H1 (cell line): ENCODE results near the gene ZFYVE19. TPM values are rescaled to one million over a fixed set of nuclear protein-coding genes. Genes with fewer than 3 reads are reported as not detected.

Experiments used
- CTCF ChIA-PET: fragments of 300-600 bp; sonication (Branson Sonifier 250); formaldehyde crosslinking; loops from one replicate; lab custom pipeline; 2021; ENCODE audit not compliant: partially characterized antibody; lab: Charles Lee
- POLR2A ChIA-PET: fragments of 300-600 bp; sonication (Branson Sonifier 250); formaldehyde crosslinking; loops from one replicate; lab custom pipeline; 2021; ENCODE audit warnings: inconsistent platforms; ENCODE audit not compliant: partially characterized antibody; lab: Charles Lee
- DNase-seq, 2 experiments: peaks; one replicate each; pipeline versions ENCODE4 v3.0.0 to v3.0.0-alpha.2; 2010 to 2022; ENCODE audit warnings: low spot score in 2 of 2, low read depth in 1 of 2, mixed read lengths in 1 of 2
- FAIRE-seq: peaks from 2 replicates; lab custom pipeline; 2011; peaks lifted over from hg19 to GRCh38; lab: Jason Lieb, UNC
- H2AFZ ChIP-seq: 2 replicates; pipeline ENCODE4 v1.8.1; 2012; ENCODE audit warnings: low read length, inconsistent platforms
- H2AK5ac ChIP-seq: 2 replicates; pipeline ENCODE4 v1.6.1; 2013; ENCODE audit warnings: low read depth, low read length
- H2BK120ac ChIP-seq: replicated peaks from 2 replicates; pipeline ENCODE3; 2013; ENCODE audit warnings: low read depth, low read length, inconsistent platforms
- H2BK12ac ChIP-seq: 2 replicates; pipeline ENCODE4 v1.6.1; 2013; ENCODE audit warnings: low read depth, low read length
- H2BK15ac ChIP-seq: 2 replicates; pipeline ENCODE4 v1.6.1; 2013; ENCODE audit warnings: low read length
- H2BK20ac ChIP-seq: 2 replicates; pipeline ENCODE4 v1.6.1; 2013; ENCODE audit warnings: low read length
- H2BK5ac ChIP-seq: 2 replicates; pipeline ENCODE4 v1.6.1; 2013; ENCODE audit warnings: low read depth, low read length
- H3K14ac ChIP-seq: 2 replicates; pipeline ENCODE4 v1.6.1; 2013; ENCODE audit warnings: inconsistent platforms; ENCODE audit not compliant: insufficient read length
- H3K18ac ChIP-seq: 2 replicates; pipeline ENCODE4 v1.6.1; 2013; ENCODE audit warnings: low read length; ENCODE audit errors: extremely low read depth
- H3K23ac ChIP-seq: 2 replicates; pipeline ENCODE4 v1.6.1; 2013; ENCODE audit warnings: inconsistent platforms; ENCODE audit not compliant: insufficient read length
- H3K23me2 ChIP-seq: 2 replicates; pipeline ENCODE4 v1.6.1; 2013; ENCODE audit warnings: low read depth, low read length
- H3K27ac ChIP-seq: 2 replicates; pipeline ENCODE4 v1.6.1; 2011; ENCODE audit warnings: low read depth, low read length, inconsistent platforms
- H3K27me3 ChIP-seq, 4 experiments: replicated peaks in 1 of 4; 1 replicate in 1 of 4; 2 replicates in 3 of 4; pipeline versions ENCODE4 v1.6.1 to v1.8.1; 2011 to 2013; ENCODE audit warnings: low read length in 3 of 4, mild to moderate bottlenecking in 3 of 4, inconsistent platforms in 2 of 4, mixed read lengths in 2 of 4, moderate library complexity in 1 of 4; ENCODE audit not compliant: control insufficient read depth in 3 of 4, insufficient read depth in 3 of 4; ENCODE audit errors: extremely low read depth in 1 of 4
- H3K36me3 ChIP-seq, 4 experiments: 2 replicates each; pipeline versions ENCODE4 v1.6.1 to v1.8.1; 2011 to 2013; ENCODE audit warnings: mild to moderate bottlenecking in 4 of 4, low read length in 3 of 4, moderate library complexity in 2 of 4, control low read depth in 1 of 4, inconsistent platforms in 1 of 4; ENCODE audit not compliant: insufficient read depth in 4 of 4, control insufficient read depth in 2 of 4
- H3K4ac ChIP-seq: replicated peaks from 2 replicates; pipeline ENCODE3; 2013; ENCODE audit warnings: low read length, low read depth, mixed read lengths, inconsistent platforms; ENCODE audit not compliant: insufficient read length
- H3K4me1 ChIP-seq, 4 experiments: replicated peaks in 1 of 4; 1 replicate in 1 of 4; 2 replicates in 3 of 4; pipeline versions ENCODE4 v1.6.1 to v1.8.1; 2011 to 2013; ENCODE audit warnings: low read length in 3 of 4, inconsistent platforms in 2 of 4, mixed read lengths in 1 of 4; ENCODE audit not compliant: insufficient read depth in 4 of 4, control insufficient read depth in 3 of 4
- H3K4me2 ChIP-seq, 2 experiments: 2 replicates each; pipeline versions ENCODE4 v1.6.1 to v1.8.1; 2011 to 2013; ENCODE audit warnings: low read depth in 2 of 2, low read length in 2 of 2, control low read depth in 1 of 2, inconsistent platforms in 1 of 2, mild to moderate bottlenecking in 1 of 2; ENCODE audit not compliant: insufficient read depth in 1 of 2
- H3K4me3 ChIP-seq, 4 experiments: fragments of 200-600, 300-600 bp in 1 of 4; sonication (generic), shearing (Covaris generic), sonication (Bioruptor Twin) in 1 of 4; 2 replicates each; pipeline versions ENCODE4 v1.5.1 to v1.8.1; 2011 to 2016; ENCODE audit warnings: low read length in 4 of 4, low read depth in 3 of 4, control low read depth in 2 of 4, inconsistent platforms in 2 of 4, mild to moderate bottlenecking in 2 of 4, mixed read lengths in 1 of 4, moderate library complexity in 1 of 4; ENCODE audit not compliant: insufficient read depth in 2 of 4; ENCODE audit errors: extremely low read depth in 1 of 4
- H3K56ac ChIP-seq: replicated peaks from 2 replicates; pipeline ENCODE3; 2013; ENCODE audit warnings: low read depth, mild to moderate bottlenecking, mixed read lengths, low read length, inconsistent platforms; ENCODE audit not compliant: insufficient read length
- H3K79me1 ChIP-seq: 2 replicates; pipeline ENCODE4 v1.6.1; 2013; ENCODE audit warnings: low read depth, low read length, control low read depth
- H3K79me2 ChIP-seq, 2 experiments: 2 replicates each; pipeline versions ENCODE4 v1.6.1 to v1.8.1; 2012 to 2013; ENCODE audit warnings: low read length in 2 of 2, mild to moderate bottlenecking in 2 of 2, inconsistent platforms in 1 of 2; ENCODE audit not compliant: insufficient read depth in 2 of 2, control insufficient read depth in 1 of 2
- H3K9ac ChIP-seq, 4 experiments: replicated peaks in 1 of 4; 1 replicate in 1 of 4; 2 replicates in 3 of 4; pipeline versions ENCODE4 v1.6.1 to v1.8.1; 2011 to 2013; ENCODE audit warnings: low read depth in 3 of 4, low read length in 3 of 4, control low read depth in 2 of 4, mild to moderate bottlenecking in 2 of 4, moderate library complexity in 2 of 4, inconsistent platforms in 1 of 4; ENCODE audit errors: extremely low read depth in 1 of 4
- H3K9me3 ChIP-seq, 2 experiments: 2 replicates each; pipeline versions ENCODE4 v1.6.1 to v1.8.1; 2012 to 2013; ENCODE audit warnings: mild to moderate bottlenecking in 2 of 2, moderate library complexity in 2 of 2, control low read depth in 1 of 2, inconsistent platforms in 1 of 2, low read depth in 1 of 2, low read length in 1 of 2, mixed read lengths in 1 of 2; ENCODE audit not compliant: insufficient read depth in 2 of 2
- H4K20me1 ChIP-seq, 2 experiments: replicated peaks in 1 of 2; 2 replicates each; pipeline versions ENCODE3 to v1.8.1; 2011 to 2013; ENCODE audit warnings: inconsistent platforms in 2 of 2, low read length in 2 of 2, mild to moderate bottlenecking in 1 of 2; ENCODE audit not compliant: insufficient read depth in 2 of 2, control insufficient read depth in 1 of 2
- H4K5ac ChIP-seq: 2 replicates; pipeline ENCODE4 v1.6.1; 2013; ENCODE audit warnings: low read length, low read depth, mixed read lengths, inconsistent platforms; ENCODE audit not compliant: insufficient read length
- H4K8ac ChIP-seq: 2 replicates; pipeline ENCODE4 v1.8.0; 2013; ENCODE audit warnings: mild to moderate bottlenecking, moderate library complexity, low read length, inconsistent platforms; ENCODE audit not compliant: insufficient read depth; ENCODE audit errors: extremely low read depth
- H4K91ac ChIP-seq: replicated peaks from 2 replicates; pipeline ENCODE3; 2013; ENCODE audit warnings: low read length, mixed read lengths, inconsistent platforms; ENCODE audit not compliant: insufficient read length
- POLR2A ChIP-seq, 2 experiments: IDR thresholded peaks; 1 replicate in 1 of 2; 2 replicates in 1 of 2; pipeline ENCODE4 v1.6.1; 2011; ENCODE audit warnings: low read depth in 2 of 2, low read length in 2 of 2, mild to moderate bottlenecking in 2 of 2; ENCODE audit errors: control extremely low read depth in 1 of 2
- WGBS, 2 experiments: shearing (Covaris generic) in 1 of 2; methylation state at CpG; one replicate each; pipeline versions ENCODE4 v1.1.6 to v1.1.7; 2013 to 2015; ENCODE audit warnings: low lambda C conversion rate in 2 of 2, mixed read lengths in 2 of 2, inconsistent platforms in 1 of 2, low coverage in 1 of 2, missing lambda C conversion rate in 1 of 2; ENCODE audit not compliant: insufficient replicate concordance in 2 of 2, insufficient coverage in 1 of 2, insufficient read length in 1 of 2; ENCODE audit errors: extremely low coverage in 1 of 2, missing lambda C conversion rate in 1 of 2; 5-methylcytosine and 5-hydroxymethylcytosine counted together
- polyA plus RNA-seq, 7 experiments: library from polyadenylated mRNA; depleted of rRNA in 3 of 7; stranded (reverse) in 5 of 7; unstranded in 2 of 7; fragments of >200 nt in 5 of 7; fragments of 200-250 nt in 2 of 7; gene quantifications; 1 replicate in 5 of 7; 2 replicates in 1 of 7; 4 replicates in 1 of 7; pipeline versions ENCODE4 v1.2.1 to v1.2.3, GENCODE V29; 2011 to 2013; ENCODE audit warnings: missing spikeins in 2 of 7, mixed read lengths in 2 of 7
- total RNA-seq: library from RNA; stranded (reverse); fragmentation: NEBNext Ultra II Directional; extraction: Animal tissue kit (Norgen Biotek cat#: 25700); gene quantifications from 2 replicates; pipeline ENCODE4 v1.2.1, GENCODE V29; 2021

The ZFYVE19 gene
- total and polyA plus RNA-seq, 2 of the 8 experiments (the other 6 are each of a cell fraction or from before 2014, with no cell fraction given) = 11.2 to 21.8 TPM

- POLR2A ChIA-PET = interaction anchor here (0.6 to 1.2 kb wide), 4 partner anchors 13 to 69 kb away, joined by 3 to 4 read pairs (median 3); partner anchors contain the start of gene SPINT1
- no peak overlapping the region for H3K4me2 ChIP-seq
- H4K8ac ChIP-seq = no peak overlapping the region
- no peaks in the 10 kb centered on the region for H3K79me2 ChIP-seq
- H2BK15ac ChIP-seq = no peak overlapping the region
- no peak overlapping the region for H3K18ac ChIP-seq
- CTCF ChIA-PET = interaction anchor here (0.6 to 1.4 kb wide), 3 partner anchors 42 to 75 kb away, joined by 3 to 4 read pairs (median 3); no protein-coding TSS in a partner anchor
- H4K5ac ChIP-seq = no peak overlapping the region
- no peak overlapping the region for H3K4me3 ChIP-seq
- H3K56ac ChIP-seq = no peak overlapping the region
- H2BK12ac ChIP-seq = no peak overlapping the region
- H3K4me1 ChIP-seq = no peaks in the 10 kb centered on the region
- H3K4ac ChIP-seq = no peak overlapping the region
- no peaks in the 10 kb centered on the region for H3K9me3 ChIP-seq
- no peak overlapping the region for H2BK20ac ChIP-seq
- H4K91ac ChIP-seq = no peak overlapping the region
- DNase-seq = no peak
- WGBS, 2 experiments = 71% methylated on average over 2 of the region's 2 CpGs; no CpG with 5 or more reads in 1 of the 2 experiments
- no peak overlapping the region for H2BK120ac ChIP-seq
- H3K23ac ChIP-seq = no peak overlapping the region
- H3K9ac ChIP-seq = no peak overlapping the region
- H3K27me3 ChIP-seq = no peaks in the 10 kb centered on the region
- H4K20me1 ChIP-seq = no peaks in the 10 kb centered on the region
- no peaks in the 10 kb centered on the region for H3K36me3 ChIP-seq
- no peak for FAIRE-seq
- H2AFZ ChIP-seq = 0 out of 2 replicates have a peak overlapping the region, but pooled peaks have one; percentile 20
- H3K79me1 ChIP-seq = no peaks in the 10 kb centered on the region
- H2AK5ac ChIP-seq = no peak overlapping the region
- no peak overlapping the region for H3K14ac ChIP-seq
- no peaks in the 10 kb centered on the region for H3K23me2 ChIP-seq
- H2BK5ac ChIP-seq = no peak overlapping the region
- H3K27ac ChIP-seq = no peak overlapping the region
- no peak for TF ChIP-seq POLR2A (IDR thresholded peaks at IDR 0.05; ENCODE audit: control extremely low read depth in 1 of 2, low read depth in 2 of 2, low read length in 2 of 2)
These were observed 24.0 kb downstream of the ZFYVE19 start for GRCh38 chr15:40830884-40831283.
